CD4-positive, CD25-positive, alpha-beta regulatory T cell (primary cell): ENCODE data around the gene NAIP. TPM values are rescaled to one million over a fixed set of nuclear protein-coding genes. Genes with fewer than 3 reads are reported as not detected.
"Not testable (repeated sequence)": the region's sequence is repeated elsewhere in the genome, so short reads cannot be mapped to it uniquely, and the experiment has no call there.

Source experiments
- ATAC-seq, 2 donors: fragments of 150-1000 bp; cut with Tn5 transposase; one replicate each; pipeline ENCODE4 v1.10.0; 2021; ENCODE audit warnings: low read depth in 2 of 2, moderate number of reproducible peaks in 2 of 2, moderate library complexity in 1 of 2
- DNase-seq, 3 donors: peaks; one replicate each; pipeline versions ENCODE4 v3.0.0 to v3.0.0-alpha.2; 2012 to 2022; ENCODE audit warnings: mixed read lengths in 1 of 3
- H3K27ac ChIP-seq: one replicate; pipeline ENCODE4 v1.7.0; 2013; ENCODE audit warnings: mild to moderate bottlenecking, low read length; ENCODE audit not compliant: insufficient read depth, poor library complexity, severe bottlenecking
- H3K27me3 ChIP-seq: one replicate; pipeline ENCODE4 v1.7.0; 2013; ENCODE audit warnings: low read length; ENCODE audit not compliant: control insufficient read depth, insufficient read depth
- H3K36me3 ChIP-seq: one replicate; pipeline ENCODE4 v1.7.0; 2013; ENCODE audit warnings: mild to moderate bottlenecking, low read length, moderate library complexity; ENCODE audit not compliant: control insufficient read depth, insufficient read depth
- H3K4me1 ChIP-seq: 2 replicates; pipeline ENCODE4 v1.7.0; 2013; ENCODE audit warnings: mild to moderate bottlenecking, low read length; ENCODE audit not compliant: insufficient read depth, control insufficient read depth, poor library complexity, severe bottlenecking
- H3K4me3 ChIP-seq: one replicate; pipeline ENCODE4 v1.7.0; 2013; ENCODE audit warnings: low read depth, mild to moderate bottlenecking, low read length, moderate library complexity
- H3K9me3 ChIP-seq, 2 experiments: 1 replicate in 1 of 2; 2 replicates in 1 of 2; pipeline ENCODE4 v1.7.0; 2013; ENCODE audit warnings: low read length in 2 of 2, mild to moderate bottlenecking in 1 of 2, moderate library complexity in 1 of 2; ENCODE audit not compliant: control insufficient read depth in 2 of 2
- H3K27ac Mint-ChIP-seq, 3 donors: one replicate each; pipeline ENCODE4 v1.8.0; 2020 to 2022; ENCODE audit warnings: mild to moderate bottlenecking in 3 of 3, mixed read lengths in 3 of 3, moderate library complexity in 2 of 3
- H3K27me3 Mint-ChIP-seq: one replicate; pipeline ENCODE4 v1.8.0; 2022; ENCODE audit warnings: mild to moderate bottlenecking, mixed read lengths
- H3K36me3 Mint-ChIP-seq: one replicate; pipeline ENCODE4 v1.8.0; 2020; ENCODE audit warnings: mixed read lengths
- H3K4me1 Mint-ChIP-seq, 4 donors: one replicate each; pipeline ENCODE4 v1.8.0; 2020 to 2022; ENCODE audit warnings: mixed read lengths in 4 of 4, mild to moderate bottlenecking in 1 of 4
- H3K4me3 Mint-ChIP-seq, 4 donors: one replicate each; pipeline ENCODE4 v1.8.0; 2020 to 2022; ENCODE audit warnings: mild to moderate bottlenecking in 4 of 4, mixed read lengths in 4 of 4, moderate library complexity in 3 of 4
- H3K9me3 Mint-ChIP-seq, 7 donors: one replicate each; pipeline ENCODE4 v1.8.0; 2020 to 2022; ENCODE audit warnings: mixed read lengths in 7 of 7, mild to moderate bottlenecking in 3 of 7, moderate library complexity in 2 of 7
- polyA plus RNA-seq, 4 donors: library from polyadenylated mRNA; unstranded; fragments of 300-500 nt; fragmentation: Illumina TruSeq; gene quantifications; one replicate each; pipeline ENCODE4 v1.2.3, GENCODE V29; 2021
- total RNA-seq: library from RNA; stranded (reverse); gene quantifications from one replicate; pipeline ENCODE4 v1.2.3, GENCODE V29; 2022

NAIP gene, protein sequence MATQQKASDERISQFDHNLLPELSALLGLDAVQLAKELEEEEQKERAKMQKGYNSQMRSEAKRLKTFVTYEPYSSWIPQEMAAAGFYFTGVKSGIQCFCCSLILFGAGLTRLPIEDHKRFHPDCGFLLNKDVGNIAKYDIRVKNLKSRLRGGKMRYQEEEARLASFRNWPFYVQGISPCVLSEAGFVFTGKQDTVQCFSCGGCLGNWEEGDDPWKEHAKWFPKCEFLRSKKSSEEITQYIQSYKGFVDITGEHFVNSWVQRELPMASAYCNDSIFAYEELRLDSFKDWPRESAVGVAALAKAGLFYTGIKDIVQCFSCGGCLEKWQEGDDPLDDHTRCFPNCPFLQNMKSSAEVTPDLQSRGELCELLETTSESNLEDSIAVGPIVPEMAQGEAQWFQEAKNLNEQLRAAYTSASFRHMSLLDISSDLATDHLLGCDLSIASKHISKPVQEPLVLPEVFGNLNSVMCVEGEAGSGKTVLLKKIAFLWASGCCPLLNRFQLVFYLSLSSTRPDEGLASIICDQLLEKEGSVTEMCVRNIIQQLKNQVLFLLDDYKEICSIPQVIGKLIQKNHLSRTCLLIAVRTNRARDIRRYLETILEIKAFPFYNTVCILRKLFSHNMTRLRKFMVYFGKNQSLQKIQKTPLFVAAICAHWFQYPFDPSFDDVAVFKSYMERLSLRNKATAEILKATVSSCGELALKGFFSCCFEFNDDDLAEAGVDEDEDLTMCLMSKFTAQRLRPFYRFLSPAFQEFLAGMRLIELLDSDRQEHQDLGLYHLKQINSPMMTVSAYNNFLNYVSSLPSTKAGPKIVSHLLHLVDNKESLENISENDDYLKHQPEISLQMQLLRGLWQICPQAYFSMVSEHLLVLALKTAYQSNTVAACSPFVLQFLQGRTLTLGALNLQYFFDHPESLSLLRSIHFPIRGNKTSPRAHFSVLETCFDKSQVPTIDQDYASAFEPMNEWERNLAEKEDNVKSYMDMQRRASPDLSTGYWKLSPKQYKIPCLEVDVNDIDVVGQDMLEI (N-terminal part only)
- total RNA-seq = 33.5 TPM
- 1 to 10 TPM in 3 of 4 donors, under 1 TPM in 1; 0.83 to 2.2 (median 1.6) TPM for polyA plus RNA-seq

GRCh38 chr5:71025289-71025953 is at the start of gene NAIP:
Gene NAIP, minus strand, starts transcription at chr5:71025339. Its CDS starts 12,424 bp downstream, at chr5:71012915.
- ATAC-seq, H3K9me3 Mint-ChIP-seq, H3K27ac ChIP-seq, H3K4me1 Mint-ChIP-seq, DNase-seq, H3K27me3 Mint-ChIP-seq, H3K27ac Mint-ChIP-seq, H3K4me1 ChIP-seq, H3K9me3 ChIP-seq, H3K27me3 ChIP-seq, H3K4me3 ChIP-seq, H3K4me3 Mint-ChIP-seq, H3K36me3 Mint-ChIP-seq, H3K36me3 ChIP-seq: not testable (repeated sequence)

DNA sequence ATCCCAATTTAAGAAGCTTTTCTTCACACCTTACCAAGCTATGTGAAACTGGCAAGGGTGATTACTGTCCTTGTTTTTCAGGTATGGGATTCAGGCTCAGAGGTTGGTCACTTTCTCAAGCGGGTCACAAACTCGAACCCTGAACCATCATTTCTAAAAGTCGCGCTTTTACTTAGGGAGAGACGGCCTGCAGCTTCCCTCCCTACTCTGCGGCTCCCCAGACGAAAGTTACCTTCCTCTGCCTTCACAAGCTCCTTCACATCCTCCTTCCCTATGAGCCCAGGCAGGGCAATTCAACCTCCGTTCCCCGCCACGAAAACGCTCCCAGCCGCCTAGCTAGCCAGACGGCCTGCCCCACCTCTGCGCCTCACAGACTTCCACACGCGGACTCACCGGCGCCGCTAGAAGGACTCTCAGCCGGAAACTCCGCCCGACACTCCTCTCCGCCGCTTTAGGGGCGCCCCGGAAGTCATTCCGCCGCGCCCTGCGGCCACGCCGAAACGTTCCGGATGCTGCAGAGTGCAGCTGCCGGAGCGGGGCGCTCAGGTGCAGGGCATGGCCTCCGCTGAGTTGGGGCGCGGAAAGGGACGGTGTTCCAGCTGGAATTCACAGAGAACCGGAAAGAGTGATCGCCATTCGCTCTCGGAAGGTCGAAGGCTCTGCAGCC is 42.3 kb upstream of the NAIP start, which contains the start of gene GTF2H2:
Gene GTF2H2 (minus strand): TSS at position 415 of the 667 bp plus-strand sequence. CDS start 4,913 bp downstream, outside the sequence.
- not testable (repeated sequence) for DNase-seq, H3K27me3 ChIP-seq, H3K36me3 Mint-ChIP-seq, H3K27me3 Mint-ChIP-seq, H3K9me3 ChIP-seq, H3K4me1 ChIP-seq, H3K36me3 ChIP-seq, H3K27ac Mint-ChIP-seq, H3K4me3 ChIP-seq, H3K9me3 Mint-ChIP-seq, H3K4me3 Mint-ChIP-seq, H3K27ac ChIP-seq, H3K4me1 Mint-ChIP-seq
- ATAC-seq = peak; percentile 99

GRCh38 chr5:71061322-71061721 is 36.2 kb upstream of the NAIP start:
- not testable (repeated sequence) for H3K4me1 Mint-ChIP-seq, H3K27me3 ChIP-seq, H3K4me3 ChIP-seq, H3K9me3 ChIP-seq, DNase-seq, H3K4me3 Mint-ChIP-seq, H3K27me3 Mint-ChIP-seq, H3K4me1 ChIP-seq, H3K36me3 ChIP-seq, H3K9me3 Mint-ChIP-seq, H3K27ac Mint-ChIP-seq, ATAC-seq, H3K27ac ChIP-seq, H3K36me3 Mint-ChIP-seq

GRCh38 chr5:71059426-71059825 is 34.3 kb upstream of the NAIP start:
- H3K9me3 Mint-ChIP-seq, ATAC-seq, H3K4me3 Mint-ChIP-seq, H3K4me3 ChIP-seq, H3K4me1 ChIP-seq, H3K4me1 Mint-ChIP-seq, H3K27me3 ChIP-seq, H3K36me3 Mint-ChIP-seq, DNase-seq, H3K27ac ChIP-seq, H3K27ac Mint-ChIP-seq, H3K27me3 Mint-ChIP-seq, H3K9me3 ChIP-seq, H3K36me3 ChIP-seq: not testable (repeated sequence)

DNA sequence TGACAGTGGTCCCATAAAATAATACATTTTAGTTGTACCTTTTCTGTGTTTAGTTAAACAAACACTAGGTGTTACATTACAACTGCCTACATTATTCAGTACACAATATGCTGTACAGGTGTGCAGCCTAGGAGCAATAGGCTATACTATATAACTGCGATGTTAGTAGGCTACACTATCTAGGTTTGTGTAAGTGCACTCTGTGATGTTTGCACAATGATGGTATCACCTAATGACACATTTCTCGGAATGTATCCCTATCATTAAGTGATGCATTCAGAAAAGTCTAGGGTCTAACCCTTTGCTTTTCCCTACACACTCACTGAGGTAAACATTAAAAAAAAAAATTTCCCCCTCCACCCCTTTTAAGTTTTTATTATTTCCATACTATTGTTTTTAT is 19.7 kb upstream of the NAIP start:
- ATAC-seq, H3K9me3 ChIP-seq, H3K27me3 ChIP-seq, H3K27me3 Mint-ChIP-seq, H3K4me1 Mint-ChIP-seq, H3K9me3 Mint-ChIP-seq, DNase-seq, H3K36me3 Mint-ChIP-seq, H3K27ac ChIP-seq, H3K4me3 ChIP-seq, H3K4me3 Mint-ChIP-seq, H3K4me1 ChIP-seq, H3K36me3 ChIP-seq, H3K27ac Mint-ChIP-seq: not testable (repeated sequence)

DNA sequence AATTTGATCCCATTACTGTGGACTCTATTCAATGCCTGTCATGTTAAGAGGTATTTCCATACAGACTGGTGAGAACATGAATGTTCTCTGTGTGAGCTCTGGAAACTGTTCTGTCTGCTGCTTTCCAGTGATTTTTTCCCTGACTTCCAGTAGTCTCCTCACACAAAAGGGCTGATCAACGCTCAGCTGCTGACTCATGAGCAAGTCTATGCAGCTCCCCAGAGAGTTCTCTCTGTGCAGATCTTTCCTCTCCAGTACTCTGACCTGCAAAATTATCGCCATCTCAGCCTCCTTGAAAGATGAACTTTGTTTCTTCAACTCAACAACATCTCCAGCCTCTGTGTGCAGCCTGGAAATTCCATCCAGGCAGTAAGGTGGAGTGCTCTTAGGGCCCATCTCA is 19.0 kb upstream of the NAIP start:
- H3K27me3 ChIP-seq, H3K27ac Mint-ChIP-seq, H3K9me3 Mint-ChIP-seq, H3K4me3 Mint-ChIP-seq, ATAC-seq, H3K27ac ChIP-seq, H3K9me3 ChIP-seq, H3K4me3 ChIP-seq, H3K36me3 Mint-ChIP-seq, H3K4me1 Mint-ChIP-seq, H3K36me3 ChIP-seq, DNase-seq, H3K4me1 ChIP-seq, H3K27me3 Mint-ChIP-seq: not testable (repeated sequence)

GRCh38 chr5:71031046-71031776 is 6.1 kb upstream of the NAIP start:
- H3K4me1 ChIP-seq, H3K9me3 Mint-ChIP-seq, H3K9me3 ChIP-seq, ATAC-seq, DNase-seq, H3K27ac Mint-ChIP-seq, H3K36me3 ChIP-seq, H3K27me3 ChIP-seq, H3K4me3 Mint-ChIP-seq, H3K4me3 ChIP-seq, H3K27ac ChIP-seq, H3K36me3 Mint-ChIP-seq, H3K27me3 Mint-ChIP-seq, H3K4me1 Mint-ChIP-seq: not testable (repeated sequence)
